ENCODE data around the gene OR10T2. TPM values are rescaled to one million over a fixed set of nuclear protein-coding genes. Genes with fewer than 3 reads are reported as not detected.
"Not testable (repeated sequence)": the region's sequence is repeated elsewhere in the genome, so short reads cannot be mapped to it uniquely, and the experiment has no call there.

The OR10T2 gene
- total RNA-seq, 2 experiments from 2014 or later = not detected

DNA sequence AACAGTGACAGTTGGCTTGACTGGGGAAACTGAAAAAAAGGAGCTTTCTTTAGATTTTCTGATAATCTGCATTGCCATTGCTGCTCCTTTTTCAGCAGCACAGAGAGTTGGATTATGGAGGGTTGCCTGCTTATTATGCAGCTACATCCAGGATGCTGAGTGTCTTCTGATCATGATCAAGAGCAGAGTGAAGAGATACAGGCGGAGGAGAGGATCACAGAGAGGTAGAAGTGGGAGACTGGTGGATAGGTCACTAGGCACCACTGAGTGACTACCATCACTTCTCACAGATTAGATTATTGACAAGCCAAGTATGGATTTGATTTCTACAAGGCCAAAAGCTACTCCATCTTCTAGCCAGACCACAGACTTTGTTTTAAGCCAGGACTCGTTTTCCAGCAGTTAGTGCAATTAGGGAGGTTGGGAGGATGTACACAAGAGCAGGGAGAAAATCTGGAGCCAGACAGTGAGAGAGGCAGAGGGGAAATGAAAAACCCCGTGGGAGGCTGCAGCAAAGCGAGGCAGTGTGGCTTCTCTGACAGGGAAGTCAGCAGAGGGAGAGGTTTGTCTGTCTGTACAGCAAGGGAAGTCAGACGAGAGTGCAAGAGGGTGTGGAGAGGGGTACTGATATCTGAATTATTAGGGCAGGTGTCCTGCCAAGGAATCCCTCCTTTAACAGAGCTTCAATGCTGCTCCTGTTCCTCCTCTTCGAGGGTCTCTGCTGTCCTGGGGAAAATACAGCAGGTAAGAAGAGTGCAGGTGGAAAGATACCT is 45.8 kb downstream of the OR10T2 start, which contains the start of gene CD1E:
TSS of gene CD1E (plus strand) at position 592 of the 773 bp plus-strand sequence. CDS start at position 687, 95 bp downstream.
- ATAC-seq = no peak
- TF ChIP-seq, protein P1, sequence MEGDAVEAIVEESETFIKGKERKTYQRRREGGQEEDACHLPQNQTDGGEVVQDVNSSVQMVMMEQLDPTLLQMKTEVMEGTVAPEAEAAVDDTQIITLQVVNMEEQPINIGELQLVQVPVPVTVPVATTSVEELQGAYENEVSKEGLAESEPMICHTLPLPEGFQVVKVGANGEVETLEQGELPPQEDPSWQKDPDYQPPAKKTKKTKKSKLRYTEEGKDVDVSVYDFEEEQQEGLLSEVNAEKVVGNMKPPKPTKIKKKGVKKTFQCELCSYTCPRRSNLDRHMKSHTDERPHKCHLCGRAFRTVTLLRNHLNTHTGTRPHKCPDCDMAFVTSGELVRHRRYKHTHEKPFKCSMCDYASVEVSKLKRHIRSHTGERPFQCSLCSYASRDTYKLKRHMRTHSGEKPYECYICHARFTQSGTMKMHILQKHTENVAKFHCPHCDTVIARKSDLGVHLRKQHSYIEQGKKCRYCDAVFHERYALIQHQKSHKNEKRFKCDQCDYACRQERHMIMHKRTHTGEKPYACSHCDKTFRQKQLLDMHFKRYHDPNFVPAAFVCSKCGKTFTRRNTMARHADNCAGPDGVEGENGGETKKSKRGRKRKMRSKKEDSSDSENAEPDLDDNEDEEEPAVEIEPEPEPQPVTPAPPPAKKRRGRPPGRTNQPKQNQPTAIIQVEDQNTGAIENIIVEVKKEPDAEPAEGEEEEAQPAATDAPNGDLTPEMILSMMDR (IDR thresholded peaks at IDR 0.05) = no peak
- Mint-ChIP-seq H3K27ac (no peak within 1 kb of the TSS), H3K9me3 (no peaks in the 10 kb centered on the region), H3K27me3 (peaks cover 19% of the 10 kb centered on the region), H3K36me3 (ENCODE audit: low read depth) (no peaks in the 10 kb centered on the region), H3K4me1 (ENCODE audit: low read depth) (no peaks in the 10 kb centered on the region), H3K4me3 (no peak within 1 kb of the TSS)
- POLR2A ChIA-PET = no interaction called here
- CTCF ChIA-PET = interaction anchor here (1.2 to 1.3 kb wide), 2 partner anchors 149 to 150 kb away, joined by 3 read pairs; no protein-coding TSS in a partner anchor
- intact Hi-C loops (cut with micrococcal nuclease) = no loop called here
- no peak for DNase-seq

DNA sequence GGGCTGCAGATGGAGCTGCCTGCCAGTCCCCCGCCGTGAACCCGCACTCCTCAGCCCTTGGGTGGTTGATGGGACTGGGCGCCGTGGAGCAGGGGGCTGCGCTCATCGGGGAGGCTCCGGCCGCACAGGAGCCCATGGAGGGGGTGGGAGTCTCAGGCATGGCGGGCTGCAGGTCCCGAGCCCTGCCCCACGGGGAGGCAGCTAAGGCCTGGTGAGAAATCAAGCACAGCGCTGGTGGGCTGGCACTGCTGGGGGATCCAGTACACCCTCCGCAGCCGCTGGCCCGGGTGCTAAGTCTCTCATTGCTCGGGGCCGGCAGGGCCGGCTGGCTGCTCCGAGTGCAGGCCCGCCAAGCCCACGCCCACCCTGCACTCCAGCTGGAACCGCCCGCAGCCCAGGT is 50.3 kb downstream of the OR10T2 start:
- H3K4me3 Mint-ChIP-seq; intact Hi-C loops (cut with micrococcal nuclease); CTCF ChIA-PET; H3K36me3 Mint-ChIP-seq (ENCODE audit: low read depth); H3K4me1 Mint-ChIP-seq (ENCODE audit: low read depth); POLR2A ChIA-PET; H3K9me3 Mint-ChIP-seq; H3K27me3 Mint-ChIP-seq; DNase-seq; ATAC-seq; H3K27ac Mint-ChIP-seq: not testable (repeated sequence)

Other genes with a start within 250 kb of the OR10T2 start
- gene CD1D, start 218.6 kb downstream of the OR10T2 start, total RNA-seq = not detected
- under 1 TPM in 1 of 2 experiments, not detected in 1; 0.16 TPM for gene CD1A, start 145.0 kb downstream of the OR10T2 start, total RNA-seq
- under 1 TPM; 0.25 to 0.65 TPM for gene CD1C, start 109.5 kb downstream of the OR10T2 start, total RNA-seq
- not detected for gene CD1B, start 67.9 kb downstream of the OR10T2 start, total RNA-seq
- gene CD1E, start 45.6 kb downstream of the OR10T2 start, total RNA-seq = not detected
- not detected for gene OR10K2, start 26.8 kb upstream of the OR10T2 start, total RNA-seq
- gene OR10K1, start 62.4 kb upstream of the OR10T2 start, total RNA-seq = not detected
- not detected for gene OR10R2, start 72.8 kb upstream of the OR10T2 start, total RNA-seq
- not detected for gene OR6Y1, start 154.9 kb upstream of the OR10T2 start, total RNA-seq
- not detected for gene OR6P1, start 171.1 kb upstream of the OR10T2 start, total RNA-seq
- not detected for gene OR10X1, start 180.4 kb upstream of the OR10T2 start, total RNA-seq
- gene OR10Z1, start 205.8 kb upstream of the OR10T2 start, total RNA-seq = not detected